HepG2 (cell line): ENCODE measurements around the gene SERINC5. TPM values are rescaled to one million over a fixed set of nuclear protein-coding genes. Genes with fewer than 3 reads are reported as not detected.
A peak's percentile ranks its signal among the peaks of the same experiment; 100 is the strongest.

Experiments
- ATAC-seq: fragments of 200-7000 bp; cut with Tn5 transposase; 3 replicates; pipeline ENCODE4 v1.9.1; 2020; ENCODE audit warnings: mild to moderate bottlenecking, moderate library complexity
- BruUV-seq: library from RNA; stranded (reverse); fragments of 400-500 nt; replicated peaks from 2 replicates; lab custom pipeline; 2021; lab: Mats Ljungman, UMichigan
- CTCF ChIA-PET: fragments of 300-600 bp; formaldehyde crosslinking; extraction: SDS; loops from one replicate; lab custom pipeline; 2021; ENCODE audit warnings: low total read pairs, inconsistent platforms, low intra/inter-chr PET ratio; lab: Yijun Ruan, JAX
- POLR2A ChIA-PET: fragments of 350-600 bp; sonication (Branson Sonifier 250); formaldehyde crosslinking; loops from one replicate; lab custom pipeline; 2020; ENCODE audit warnings: antibody characterized with exemption, inconsistent platforms; lab: Yijun Ruan, JAX
- DNase-seq: peaks from one replicate; pipeline ENCODE4 v3.0.0-alpha.2; 2015; ENCODE audit warnings: low spot score
- FAIRE-seq: peaks from 3 replicates; lab custom pipeline; 2011; peaks lifted over from hg19 to GRCh38; lab: Jason Lieb, UNC
- H2AFZ ChIP-seq: one replicate; pipeline ENCODE4 v1.6.1; 2011; ENCODE audit warnings: low read length, inconsistent platforms
- H3K27ac ChIP-seq: fragments of 300-600 bp; 3 replicates; pipeline ENCODE4 v1.8.0; 2011; ENCODE audit warnings: mixed run types, mild to moderate bottlenecking, mixed read lengths, low read length, inconsistent platforms; ENCODE audit not compliant: insufficient read depth; ENCODE audit errors: extremely low read length
- H3K27me3 ChIP-seq, 2 experiments: fragments of 200-600 bp in 1 of 2; 2 replicates in 1 of 2; 3 replicates in 1 of 2; pipeline versions ENCODE4 v1.6.0 to v1.8.0; 2011; ENCODE audit warnings: low read length in 2 of 2, mild to moderate bottlenecking in 2 of 2, moderate library complexity in 2 of 2, inconsistent platforms in 1 of 2; ENCODE audit not compliant: insufficient read depth in 2 of 2, control insufficient read depth in 1 of 2
- H3K36me3 ChIP-seq, 2 experiments: fragments of 200-600 bp in 1 of 2; replicated peaks in 1 of 2; 2 replicates in 1 of 2; 3 replicates in 1 of 2; pipeline versions ENCODE4 v1.5.1 to v1.8.0; 2011; ENCODE audit warnings: low read length in 2 of 2, inconsistent platforms in 1 of 2; ENCODE audit not compliant: insufficient read depth in 2 of 2, control insufficient read depth in 1 of 2
- H3K4me1 ChIP-seq: 2 replicates; pipeline ENCODE4 v1.5.1; 2012; ENCODE audit warnings: low read length, inconsistent platforms; ENCODE audit not compliant: insufficient read depth
- H3K4me2 ChIP-seq: 2 replicates; pipeline ENCODE4 v1.6.0; 2011; ENCODE audit warnings: low read depth, low read length, inconsistent platforms
- H3K4me3 ChIP-seq, 3 experiments: fragments of 200-600 bp in 1 of 3; sonication (generic), shearing (Covaris generic) in 1 of 3; replicated peaks in 1 of 3; 2 replicates each; pipeline ENCODE4 v1.5.1; 2011 to 2016; ENCODE audit warnings: low read length in 3 of 3, inconsistent platforms in 2 of 3, low read depth in 2 of 3, mild to moderate bottlenecking in 2 of 3, control low read depth in 1 of 3, mixed read lengths in 1 of 3; ENCODE audit not compliant: insufficient read depth in 1 of 3
- H3K79me2 ChIP-seq: one replicate; pipeline ENCODE4 v1.6.1; 2011; ENCODE audit warnings: low read length, inconsistent platforms; ENCODE audit not compliant: insufficient read depth
- H3K9ac ChIP-seq: 2 replicates; pipeline ENCODE4 v1.6.0; 2011; ENCODE audit warnings: mild to moderate bottlenecking, low read depth, low read length, inconsistent platforms; ENCODE audit not compliant: insufficient read depth
- H3K9me3 ChIP-seq: 2 replicates; pipeline ENCODE4 v1.5.1; 2012; ENCODE audit warnings: mild to moderate bottlenecking, low read length
- H4K20me1 ChIP-seq: 2 replicates; pipeline ENCODE4 v1.6.0; 2011; ENCODE audit warnings: inconsistent platforms, mild to moderate bottlenecking, low read length, moderate library complexity; ENCODE audit not compliant: insufficient read depth
- CSRNP2 ChIP-seq: sonication (generic); formaldehyde crosslinking; conservative IDR thresholded peaks from 2 replicates; pipeline ENCODE4 v1.8.0; 2022; ENCODE audit warnings: low read depth, missing genetic modification reagents
- SATB2 ChIP-seq: sonication (generic); formaldehyde crosslinking; IDR thresholded peaks from 2 replicates; pipeline ENCODE4 v1.5.0; 2020; ENCODE audit warnings: missing genetic modification reagents
- SOX13 ChIP-seq, 3 experiments: fragments of 450-650 bp in 1 of 3; sonication (generic) in 1 of 3; formaldehyde crosslinking in 1 of 3; IDR thresholded peaks in 2 of 3; conservative IDR thresholded peaks in 1 of 3; 2 replicates each; pipeline versions ENCODE4 v1.5.0 to v1.6.1; 2016 to 2020; ENCODE audit warnings: antibody characterized with exemption in 1 of 3, mild to moderate bottlenecking in 1 of 3, missing compliant biosample characterization in 1 of 3, missing genetic modification reagents in 1 of 3, moderate library complexity in 1 of 3
- TBX2 ChIP-seq: sonication (generic); formaldehyde crosslinking; IDR thresholded peaks from 2 replicates; pipeline ENCODE4 v1.5.0; 2020; ENCODE audit warnings: missing genetic modification reagents, mild to moderate bottlenecking, borderline replicate concordance
- ZBTB4 ChIP-seq: sonication (generic); formaldehyde crosslinking; IDR thresholded peaks from 2 replicates; pipeline ENCODE4 v1.4.0; 2020; ENCODE audit warnings: missing genetic modification reagents, mild to moderate bottlenecking, borderline replicate concordance
- ZIK1 ChIP-seq: sonication (generic); formaldehyde crosslinking; IDR thresholded peaks from 2 replicates; pipeline ENCODE4 v1.5.0; 2020; ENCODE audit warnings: mild to moderate bottlenecking, low read depth, missing genetic modification reagents, borderline replicate concordance
- ZMYM4 ChIP-seq: sonication (generic); formaldehyde crosslinking; IDR thresholded peaks from 2 replicates; pipeline ENCODE4 v1.8.1; 2023; ENCODE audit warnings: mild to moderate bottlenecking, missing genetic modification reagents
- ZNF143 ChIP-seq: sonication (generic); formaldehyde crosslinking; IDR thresholded peaks from 2 replicates; pipeline ENCODE4 v1.4.0; 2020; ENCODE audit warnings: missing genetic modification reagents
- ZNF547 ChIP-seq: sonication (generic); formaldehyde crosslinking; IDR thresholded peaks from 2 replicates; pipeline ENCODE4 v1.5.1; 2020; ENCODE audit warnings: mild to moderate bottlenecking, missing genetic modification reagents
- WGBS: methylation state at CpG from one replicate; pipeline ENCODE4 v1.1.6; 2017; ENCODE audit warnings: low lambda C conversion rate; 5-methylcytosine and 5-hydroxymethylcytosine counted together
- in situ Hi-C: cut with HindIII; loops from 2 replicates; pipeline ENCODE4 v1.10.0; 2017; ENCODE audit warnings: low pct_unique_long_range_greater_than_20kb; ENCODE audit not compliant: extremely low pct_ligation_motif_present
- intact Hi-C: fragments of 100-400 bp; cut with micrococcal nuclease; formaldehyde crosslinking; loops from one replicate; pipeline ENCODE4 v1.10.0; 2022; ENCODE audit not compliant: unreplicated experiment
- polyA plus RNA-seq, 8 experiments: library from polyadenylated mRNA; depleted of rRNA in 3 of 8; stranded (reverse) in 7 of 8; unstranded in 1 of 8; fragments of >200 nt; fragmentation: Illumina TruSeq in 4 of 8; extraction: Trizol in 4 of 8; gene quantifications; 2 replicates each; pipeline versions ENCODE4 v1.2.1 to v1.2.3, GENCODE V29; 2011 to 2016; ENCODE audit warnings: low read depth in 4 of 8, missing spikeins in 1 of 8, mixed read lengths in 1 of 8; ENCODE audit not compliant: insufficient read depth in 1 of 8
- total RNA-seq, 5 experiments: library from RNA; depleted of rRNA; stranded (reverse); fragments of >200 nt; fragmentation: Illumina TruSeq; extraction: Trizol; gene quantifications; 2 replicates each; pipeline ENCODE4 v1.2.3, GENCODE V29; 2016; ENCODE audit warnings: low read depth in 1 of 5

The SERINC5 gene
- total and polyA plus RNA-seq, 2 of the 13 experiments (the other 11 are each of a cell fraction or from before 2014, with no cell fraction given): 17.3 to 22.8 TPM

GRCh38 chr5:80094236-80094738, 161.6 kb downstream of the SERINC5 start:
- no peaks in the 10 kb centered on the region for H3K79me2 ChIP-seq
- no peaks in the 10 kb centered on the region for H3K27me3 ChIP-seq
- peak overlapping the region; percentile 65 for H3K4me2 ChIP-seq
- no peaks in the 10 kb centered on the region for H4K20me1 ChIP-seq
- in situ Hi-C loops (loop anchor here (5.0 kb wide), 1 partner anchor 163 kb away; the partner anchor contains the start of gene SERINC5), intact Hi-C loops (loop anchor here (5.0 kb wide), 3 partner anchors 58 to 163 kb away; partner anchors contain the start of gene SERINC5)
- H3K27ac ChIP-seq: peak overlapping the region; percentile 68
- no peak for FAIRE-seq
- no peak for TF ChIP-seq SATB2 (CRISPR knock-in tag)
- 0 out of 2 replicates have a peak, but pooled peaks have one; percentile 1 for TF ChIP-seq TBX2 (CRISPR knock-in tag)
- 72% methylated on average over 5 of the region's 5 CpGs for WGBS
- peaks cover 63% of the 10 kb centered on the region for H3K4me1 ChIP-seq
- H3K9ac ChIP-seq: peak overlapping the region; percentile 54
- H3K36me3 ChIP-seq: no peaks in the 10 kb centered on the region
- POLR2A ChIA-PET: interaction anchor here (0.6 to 2.1 kb wide), 17 partner anchors 10 to 213 kb away, joined by 3 to 13 read pairs (median 4); partner anchors contain the start of gene SERINC5
- no peaks in the 10 kb centered on the region for H3K9me3 ChIP-seq
- no peak for DNase-seq
- H2AFZ ChIP-seq: peak overlapping the region; percentile 10
- no peak for ATAC-seq
- H3K4me3 ChIP-seq: no peak overlapping the region
- CTCF ChIA-PET: interaction anchor here (1.0 to 1.2 kb wide), 2 partner anchors 213 to 214 kb away, joined by 3 to 6 read pairs; no protein-coding TSS in a partner anchor
- BruUV-seq: no TSS peak

DNA sequence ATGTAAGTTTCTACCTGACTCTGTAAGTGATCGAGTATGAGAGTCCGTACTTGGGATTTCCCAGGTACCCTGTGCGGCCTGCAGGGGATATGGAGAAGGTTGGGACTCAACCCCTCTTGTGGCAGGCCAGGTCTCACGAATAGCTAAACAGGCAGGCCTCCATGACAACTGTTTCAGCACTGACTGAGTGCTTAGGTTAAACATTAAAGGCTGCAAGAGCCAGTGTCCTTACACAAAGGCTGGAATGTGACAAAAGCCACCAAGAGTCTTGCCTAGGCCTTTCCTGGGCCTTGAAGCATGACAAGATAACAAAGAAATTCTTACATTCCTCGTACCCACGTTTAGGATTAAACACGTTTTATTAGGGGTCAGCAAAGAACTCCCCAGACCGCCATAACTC, 162.1 kb downstream of the SERINC5 start:
- Histone ChIP-seq H3K27ac (peak overlapping the region; percentile 68), H2AFZ (peak overlapping the region; percentile 10), H4K20me1 (no peaks in the 10 kb centered on the region), H3K4me3 (0 out of 6 replicates have a peak overlapping the region, but pooled peaks of 1 of the 3 experiments have one; percentile 13), H3K36me3 (no peaks in the 10 kb centered on the region), H3K27me3 (0 out of 5 replicates have a peak, but pooled peaks cover 0 to 2% of the 10 kb centered on the region in 2 experiments), H3K79me2 (no peaks in the 10 kb centered on the region), H3K4me2 (peak overlapping the region; percentile 65), H3K4me1 (peaks cover 60% of the 10 kb centered on the region), H3K9ac (peak overlapping the region; percentile 54), H3K9me3 (no peaks in the 10 kb centered on the region)
- in situ Hi-C loops (loop anchor here (5.0 kb wide), 1 partner anchor 164 kb away; the partner anchor contains the start of gene SERINC5), intact Hi-C loops (loop anchor here (1.0 to 5.0 kb wide), 4 partner anchors 59 to 182 kb away; partner anchors contain the start of gene SERINC5)
- FAIRE-seq (peak; percentile 92), ATAC-seq (peak; percentile 95), DNase-seq (peak; percentile 91)
- no TSS peak for BruUV-seq
- ChIA-PET POLR2A (interaction anchor here (0.6 to 2.1 kb wide), 18 partner anchors 10 to 214 kb away, joined by 3 to 13 read pairs (median 4); partner anchors contain the start of gene SERINC5), CTCF (interaction anchor here (1.0 to 1.2 kb wide), 2 partner anchors 213 to 214 kb away, joined by 3 to 6 read pairs; no protein-coding TSS in a partner anchor)
- 5% methylated on average over 6 of the region's 8 CpGs for WGBS
- TF ChIP-seq ZNF547 (CRISPR knock-in tag) (0 out of 2 replicates have a peak, but pooled peaks have one; percentile 49), CSRNP2 (CRISPR knock-in tag) (no peak), ZNF143 (peak; percentile 79), ZBTB4 (CRISPR knock-in tag) (no peak), ZMYM4 (CRISPR knock-in tag) (peak; percentile 82), ZIK1 (CRISPR knock-in tag) (0 out of 2 replicates have a peak, but pooled peaks have one; percentile 6), SOX13 (IDR thresholded peaks at IDR 0.05) (no peak), SOX13 (CRISPR knock-in tag; conservative IDR thresholded peaks at IDR 0.05 in 1 of 2, IDR thresholded peaks at IDR 0.05 in 1 of 2) (peak in 1 of 2 experiments; percentile 69; a peak in 2 of 4 replicates)
